Measurements from ENCODE around the gene FBN1.

The FBN1 gene

DNA sequence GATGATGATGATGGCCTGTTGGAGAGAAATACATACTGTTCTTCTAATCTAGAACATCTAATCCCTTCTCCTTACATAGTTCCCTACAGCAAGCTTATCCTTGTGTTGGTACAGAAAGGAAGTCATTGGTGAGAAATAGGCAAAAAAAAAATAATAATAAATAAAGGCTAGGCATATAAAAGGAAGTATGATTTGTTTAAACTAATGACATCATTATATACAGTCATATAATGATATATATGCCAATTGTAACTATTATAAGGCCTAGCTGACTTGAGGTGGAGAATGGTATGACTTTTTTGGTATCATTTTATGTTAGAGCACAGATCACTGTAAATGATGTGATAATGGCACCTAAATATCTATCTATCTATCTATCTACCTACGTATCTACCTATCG, 171.8 kb downstream of the FBN1 start:
- no peak for DNase-seq
- TF ChIP-seq GATA1 (IDR thresholded peaks at IDR 0.05; ENCODE audit: low read depth, low read length) (no peak), POLR2A (IDR thresholded peaks at IDR 0.05; ENCODE audit: low read length) (no peak)

DNA sequence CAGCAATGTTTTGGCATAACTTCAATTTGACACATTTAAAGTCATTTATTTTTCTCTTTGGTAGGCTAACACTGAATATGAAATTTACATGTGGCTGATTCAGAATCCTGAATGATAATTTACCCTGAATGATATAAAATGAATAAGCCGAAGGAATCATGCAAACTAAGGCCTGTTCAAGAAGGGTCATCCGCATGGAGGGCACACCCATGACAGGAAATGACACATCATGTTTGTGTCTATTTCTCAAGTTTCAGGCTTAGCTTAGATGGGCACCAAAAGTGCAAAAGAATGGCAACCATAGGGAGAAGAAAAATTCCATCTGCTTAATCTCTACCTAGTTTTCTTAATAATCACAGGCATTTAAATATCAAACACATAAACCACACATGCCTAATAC, 172.8 kb downstream of the FBN1 start:
- peak in 1 of 2 experiments; percentile 42 for DNase-seq

GRCh38 chr15:48471073-48471472, 174.4 kb downstream of the FBN1 start:
- TF ChIP-seq POLR2A (IDR thresholded peaks at IDR 0.05; ENCODE audit: low read length) (no peak), GATA1 (IDR thresholded peaks at IDR 0.05; ENCODE audit: low read depth, low read length) (no peak)
- DNase-seq: no peak

More for the DNA sequence above, 172.8 kb downstream of the FBN1 start:
- no peak for TF ChIP-seq GATA1 (IDR thresholded peaks at IDR 0.05; ENCODE audit: low read depth, low read length)
- no peak for TF ChIP-seq POLR2A (IDR thresholded peaks at IDR 0.05; ENCODE audit: low read length)

GRCh38 chr15:48470096-48470495, 175.4 kb downstream of the FBN1 start:
- DNase-seq: no peak

DNA sequence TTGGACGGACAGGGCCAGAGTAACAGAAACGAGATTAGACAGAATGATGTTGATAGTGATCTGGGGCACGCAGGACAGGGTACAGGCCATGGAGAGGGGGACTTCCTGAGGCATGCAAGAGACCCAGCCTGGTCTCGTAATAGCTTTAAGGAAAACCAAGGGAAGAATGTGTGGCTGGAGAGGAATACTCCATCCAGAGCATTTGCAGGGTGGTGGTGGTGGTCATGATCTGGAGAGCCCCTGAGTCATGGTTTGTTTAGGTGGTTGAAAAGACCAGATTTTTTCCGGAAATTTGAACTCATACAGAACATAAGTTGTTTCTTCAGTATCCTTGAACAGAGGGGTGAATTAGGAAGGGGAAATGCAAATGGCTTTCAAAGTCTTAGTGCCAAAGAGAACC, 175.8 kb downstream of the FBN1 start:
- TF ChIP-seq GATA1 (IDR thresholded peaks at IDR 0.05; ENCODE audit: low read depth, low read length) (no peak), POLR2A (IDR thresholded peaks at IDR 0.05; ENCODE audit: low read length) (no peak)

More at GRCh38 chr15:48470096-48470495, 175.4 kb downstream of the FBN1 start:
- no peak for TF ChIP-seq GATA1 (IDR thresholded peaks at IDR 0.05; ENCODE audit: low read depth, low read length)
- TF ChIP-seq POLR2A (IDR thresholded peaks at IDR 0.05; ENCODE audit: low read length): no peak

GRCh38 chr15:48469271-48469670, 176.2 kb downstream of the FBN1 start:
- no peak for TF ChIP-seq GATA1 (IDR thresholded peaks at IDR 0.05; ENCODE audit: low read depth, low read length)
- no peak for TF ChIP-seq POLR2A (IDR thresholded peaks at IDR 0.05; ENCODE audit: low read length)

More for the DNA sequence above, 175.8 kb downstream of the FBN1 start:
- DNase-seq: no peak

DNA sequence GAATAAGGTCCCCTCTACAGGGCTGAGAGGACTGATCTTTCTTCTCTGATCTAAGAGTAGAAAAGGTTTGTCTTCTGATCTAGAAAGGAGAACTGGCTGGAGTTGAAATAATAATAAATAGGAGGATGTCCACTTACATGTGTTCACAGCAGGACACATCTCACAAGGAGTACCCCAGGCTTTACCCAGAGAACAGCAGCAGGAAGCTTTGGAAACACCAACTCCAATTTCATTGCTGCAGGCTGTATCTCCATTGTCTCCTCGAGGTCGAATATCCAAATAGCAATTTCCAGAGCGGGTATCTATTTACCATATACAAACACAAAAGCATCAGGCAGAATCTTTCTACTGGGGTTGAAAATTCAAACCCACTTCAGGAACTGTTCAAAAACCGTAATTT, 177.7 kb downstream of the FBN1 start:
- TF ChIP-seq GATA1 (IDR thresholded peaks at IDR 0.05; ENCODE audit: low read depth, low read length): no peak
- no peak for TF ChIP-seq POLR2A (IDR thresholded peaks at IDR 0.05; ENCODE audit: low read length)
- DNase-seq: no peak

More at GRCh38 chr15:48469271-48469670, 176.2 kb downstream of the FBN1 start:
- DNase-seq: no peak

DNA sequence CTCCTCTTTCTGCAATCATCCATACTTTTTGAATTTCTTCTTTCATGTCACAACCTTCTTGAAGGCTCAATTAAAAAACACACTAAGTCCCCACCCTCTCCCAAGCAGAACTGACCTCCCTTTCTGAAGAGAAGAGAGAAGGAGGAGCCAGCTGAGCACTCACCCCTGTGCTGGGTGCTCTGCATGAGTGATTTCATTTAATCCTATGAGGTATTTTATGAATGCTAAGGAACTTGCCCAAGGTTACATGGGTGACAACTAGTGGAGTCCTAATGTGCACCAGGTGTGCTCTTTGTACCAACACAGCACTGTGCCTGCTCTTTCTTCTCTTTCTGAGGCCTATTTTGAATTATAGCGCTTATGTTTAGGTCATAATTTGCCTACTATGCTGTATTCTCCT, 178.7 kb downstream of the FBN1 start:
- TF ChIP-seq GATA1 (IDR thresholded peaks at IDR 0.05; ENCODE audit: low read depth, low read length) (no peak), POLR2A (IDR thresholded peaks at IDR 0.05; ENCODE audit: low read length) (no peak)
- DNase-seq: no peak

DNA sequence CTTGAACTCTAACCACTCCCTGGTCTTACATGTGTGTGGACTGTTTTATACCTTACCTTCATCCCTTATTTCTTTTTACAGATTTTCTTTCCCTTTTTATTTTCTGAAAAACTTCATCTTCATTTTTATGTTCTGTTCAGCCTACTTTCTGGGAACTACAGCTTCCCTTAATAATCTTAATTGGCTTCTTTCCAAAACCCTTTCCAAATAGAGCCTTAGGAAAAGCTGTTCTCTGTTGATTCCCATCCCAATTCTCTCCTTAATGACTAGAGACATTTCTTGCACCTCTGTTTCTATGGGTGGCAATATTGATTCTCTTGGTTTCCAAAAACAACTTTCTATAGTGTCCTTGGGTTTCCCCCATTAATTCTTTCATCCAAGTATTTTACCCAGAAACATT, 179.4 kb downstream of the FBN1 start:
- no peak for DNase-seq
- TF ChIP-seq GATA1 (IDR thresholded peaks at IDR 0.05; ENCODE audit: low read depth, low read length) (no peak), POLR2A (IDR thresholded peaks at IDR 0.05; ENCODE audit: low read length) (no peak)

DNA sequence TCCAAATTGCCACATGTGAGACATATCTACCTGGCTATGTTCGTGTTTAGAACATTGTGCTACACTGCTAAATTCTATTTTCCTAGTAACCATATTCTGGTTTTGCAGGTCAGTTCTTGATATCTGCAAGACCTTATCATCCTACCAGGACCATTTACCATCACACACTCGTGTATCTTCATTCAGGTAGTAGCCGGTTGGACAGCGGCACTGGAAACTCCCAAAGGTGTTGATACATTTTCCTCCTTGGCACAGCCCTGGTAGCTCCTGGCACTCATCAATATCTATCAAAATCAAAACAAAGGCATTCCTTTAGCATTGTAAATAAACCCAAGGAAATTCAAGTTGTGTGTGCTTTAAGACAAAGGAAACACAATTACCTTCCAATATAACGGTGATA, 180.1 kb downstream of the FBN1 start:
- no peak for DNase-seq
- TF ChIP-seq GATA1 (IDR thresholded peaks at IDR 0.05; ENCODE audit: low read depth, low read length) (no peak), POLR2A (IDR thresholded peaks at IDR 0.05; ENCODE audit: low read length) (no peak)

GRCh38 chr15:48463366-48463880, 182.1 kb downstream of the FBN1 start:
- DNase-seq: no peak
- TF ChIP-seq POLR2A (IDR thresholded peaks at IDR 0.05; ENCODE audit: low read length): no peak
- TF ChIP-seq GATA1 (IDR thresholded peaks at IDR 0.05; ENCODE audit: low read depth, low read length): no peak

- no peak for DNase-seq
Observed at GRCh38 chr15:48462688-48463087, 182.8 kb downstream of the FBN1 start.

DNA sequence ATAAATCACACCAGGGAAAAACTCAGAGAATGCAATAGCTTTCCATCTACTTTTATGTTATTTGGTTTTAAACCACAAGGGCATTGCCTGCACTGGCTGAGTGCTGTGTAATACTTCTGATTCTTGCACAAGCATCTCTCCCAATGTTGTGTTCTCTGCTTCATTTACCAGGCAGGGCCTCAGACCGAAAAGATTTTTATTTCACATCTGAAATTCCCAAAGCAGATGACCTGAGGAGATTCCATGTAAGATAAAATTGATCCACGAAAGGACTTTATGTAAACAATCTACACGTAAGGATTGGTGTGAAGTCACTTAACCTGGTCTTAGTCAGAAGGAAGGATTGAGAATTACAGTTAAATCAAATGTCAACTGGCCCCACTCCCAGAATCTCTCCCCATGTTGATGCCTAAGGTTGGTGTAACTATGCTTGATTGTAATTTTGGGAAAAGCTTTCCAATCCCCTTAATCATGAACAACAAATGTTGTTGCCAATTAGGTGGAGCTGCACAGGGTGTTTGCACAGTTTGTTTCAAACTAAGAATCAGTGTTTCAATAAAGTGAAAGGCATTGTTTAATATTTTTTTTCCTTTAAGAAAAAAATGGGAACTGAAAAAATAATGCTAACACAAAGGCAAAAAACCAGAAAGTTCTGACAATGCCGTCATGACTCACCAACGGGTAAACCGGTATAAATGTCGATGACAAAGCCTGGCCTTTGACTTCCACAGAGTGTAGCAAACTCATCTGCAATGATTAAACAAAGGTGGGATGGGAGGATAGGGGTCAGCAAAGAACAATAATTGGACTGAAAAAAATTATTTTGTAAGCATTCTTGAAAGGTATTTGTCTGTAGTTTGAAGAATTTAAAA, 185.7 kb downstream of the FBN1 start:
- no peak for TF ChIP-seq POLR2A (IDR thresholded peaks at IDR 0.05; ENCODE audit: low read length)
- no peak for TF ChIP-seq GATA1 (IDR thresholded peaks at IDR 0.05; ENCODE audit: low read depth, low read length)
- DNase-seq: no peak

More at GRCh38 chr15:48462688-48463087, 182.8 kb downstream of the FBN1 start:
- no peak for TF ChIP-seq POLR2A (IDR thresholded peaks at IDR 0.05; ENCODE audit: low read length)
- no peak for TF ChIP-seq GATA1 (IDR thresholded peaks at IDR 0.05; ENCODE audit: low read depth, low read length)

- DNase-seq: no peak
Observed at GRCh38 chr15:48458876-48459275, 186.6 kb downstream of the FBN1 start.

GRCh38 chr15:48456134-48456533, 189.4 kb downstream of the FBN1 start:
- no peak for TF ChIP-seq POLR2A (IDR thresholded peaks at IDR 0.05; ENCODE audit: low read length)
- no peak for TF ChIP-seq GATA1 (IDR thresholded peaks at IDR 0.05; ENCODE audit: low read depth, low read length)
- no peak for DNase-seq

More at GRCh38 chr15:48458876-48459275, 186.6 kb downstream of the FBN1 start:
- TF ChIP-seq POLR2A (IDR thresholded peaks at IDR 0.05; ENCODE audit: low read length) (no peak), GATA1 (IDR thresholded peaks at IDR 0.05; ENCODE audit: low read depth, low read length) (no peak)
